ENCODE measurements around the gene SPCS2. TPM values are rescaled to one million over a fixed set of nuclear protein-coding genes. Genes with fewer than 3 reads are reported as not detected.

The SPCS2 gene
- total and polyA plus RNA-seq, 12 donors = 78.4 to 143 (median 107) TPM

- intact Hi-C loops (cut with DNase I) = loop anchor here in 3 of 10 donors (5.0 to 10.0 kb wide), 3 partner anchors 91 to 116 kb away; no protein-coding TSS in a partner anchor
- H3K4me3 ChIP-seq = no peak overlapping the region
Measured at GRCh38 chr11:75028321-75028720, 79.3 kb downstream of the SPCS2 start.

More at GRCh38 chr11:75028321-75028720, 79.3 kb downstream of the SPCS2 start:
- Histone ChIP-seq H3K36me3 (no peaks in the 10 kb centered on the region), H3K9me3 (no peaks in the 10 kb centered on the region), H3K4me1 (peaks cover 0 to 21% (median 4%) of the 10 kb centered on the region in 9 donors), H3K27me3 (no peaks in the 10 kb centered on the region), H3K27ac (no peak overlapping the region)
- ATAC-seq = no peak
- no peak for DNase-seq
- TF ChIP-seq CTCF (IDR thresholded peaks at IDR 0.05) = no peak

Other genes starting within 250 kb of the SPCS2 start
- gene CHRDL2, start 217.8 kb upstream of the SPCS2 start, total RNA-seq = 10 to 100 TPM in 3 of 10 donors, 1 to 10 TPM in 6, under 1 TPM in 1; 1.00 to 19.7 (median 6.7) TPM
- gene CHRDL2, start 217.8 kb upstream of the SPCS2 start, polyA plus RNA-seq = 1 to 10 TPM; 4.0 to 8.4 TPM
- 10 to 100 TPM in 9 of 10 donors, 1 to 10 TPM in 1; 9.0 to 14.0 (median 11.2) TPM for gene RNF169, start 200.4 kb upstream of the SPCS2 start, total RNA-seq
- gene RNF169, start 200.4 kb upstream of the SPCS2 start, polyA plus RNA-seq = 1 to 10 TPM; 2.3 to 2.4 TPM
- gene XRRA1, start 175 bp upstream of the SPCS2 start, total RNA-seq = 10 to 100 TPM in 6 of 10 donors, 1 to 10 TPM in 4; 4.0 to 22.8 (median 11.7) TPM
- gene XRRA1, start 175 bp upstream of the SPCS2 start, polyA plus RNA-seq = 1 to 10 TPM; 1.8 to 4.3 TPM
- gene NEU3, start 39.7 kb downstream of the SPCS2 start, total RNA-seq = 10 to 100 TPM in 4 of 10 donors, 1 to 10 TPM in 6; 3.4 to 16.1 (median 9.9) TPM
- 1 to 10 TPM; 2.6 to 6.3 TPM for gene NEU3, start 39.7 kb downstream of the SPCS2 start, polyA plus RNA-seq
- gene OR2AT4, start 147.6 kb downstream of the SPCS2 start, total RNA-seq = not detected
- not detected for gene OR2AT4, start 147.6 kb downstream of the SPCS2 start, polyA plus RNA-seq
- 10 to 100 TPM; 10.7 to 69.0 (median 18.0) TPM for gene SLCO2B1, start 201.8 kb downstream of the SPCS2 start, total RNA-seq
- 1 to 10 TPM; 5.2 to 7.2 TPM for gene SLCO2B1, start 201.8 kb downstream of the SPCS2 start, polyA plus RNA-seq